Stimulated activated CD4-positive, alpha-beta T cell treated with anti-CD3 and anti-CD28 coated beads, Interleukin-1b, Interleukin-23, amount 100 ng/mL, for 1 hour (primary cell): ENCODE data around the gene MICOS13.
"Not testable (repeated sequence)": the region's sequence is repeated elsewhere in the genome, so short reads cannot be mapped to it uniquely, and the experiment has no call there.

Source experiments
- DNase-seq, 2 donors: peaks; one replicate each; pipeline ENCODE4 v3.0.0-alpha.2; 2020; ENCODE audit warnings: low read depth in 2 of 2

The MICOS13 gene, protein sequence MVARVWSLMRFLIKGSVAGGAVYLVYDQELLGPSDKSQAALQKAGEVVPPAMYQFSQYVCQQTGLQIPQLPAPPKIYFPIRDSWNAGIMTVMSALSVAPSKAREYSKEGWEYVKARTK

DNA sequence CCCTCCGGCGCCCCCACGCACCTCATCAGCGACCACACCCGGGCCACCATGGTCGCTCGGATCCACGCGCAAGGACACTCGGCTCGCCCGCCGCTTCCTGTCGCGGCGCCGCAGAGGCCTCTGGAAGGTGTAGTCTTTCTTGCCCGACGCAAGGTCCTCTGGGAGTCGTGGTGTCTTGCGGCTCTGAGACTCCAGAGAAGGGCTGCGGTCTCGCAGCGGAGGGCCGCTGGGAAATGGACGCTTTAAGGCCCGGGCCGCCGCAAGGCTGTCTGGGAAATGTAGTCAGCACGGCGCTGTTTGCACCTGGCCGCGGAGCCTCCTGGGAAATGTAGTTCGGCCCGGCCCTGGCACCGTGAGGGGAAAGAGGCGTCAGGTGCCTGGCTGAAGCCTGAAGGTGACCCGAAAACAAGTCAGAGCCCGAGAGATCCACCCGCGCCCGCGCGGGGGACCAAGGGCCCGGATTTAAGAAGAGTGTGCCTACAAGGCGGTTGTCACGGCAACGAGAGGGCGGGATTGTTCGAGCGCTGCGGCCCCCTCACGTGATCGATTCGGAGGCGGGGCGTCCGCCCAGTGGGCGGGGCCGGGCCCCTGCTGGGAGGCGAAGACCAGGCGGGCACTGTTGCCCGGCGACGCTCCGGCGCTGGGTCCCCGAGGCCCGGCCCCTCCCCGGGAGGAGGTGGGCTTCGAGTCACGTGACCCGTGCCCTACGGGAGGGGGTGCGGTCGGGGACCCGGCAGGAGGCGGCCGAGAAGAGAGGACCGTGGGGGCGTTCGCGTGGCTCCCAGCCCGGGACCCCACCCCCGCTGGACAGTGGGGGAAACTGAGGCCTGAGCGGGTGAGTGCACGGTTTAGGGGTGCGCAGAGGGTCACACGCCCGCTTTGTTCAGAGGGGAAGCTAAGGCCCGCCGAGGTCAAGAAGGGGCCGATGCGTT, at the start of gene MICOS13, which contains the start of gene HSD11B1L:
Gene MICOS13, minus strand, starts transcription at position 80 of the 932 bp plus-strand sequence. Its CDS starts 30 bp downstream, at position 50.
Gene HSD11B1L, plus strand, starts transcription at position 591 of the 932 bp plus-strand sequence. CDS start 3,806 bp downstream, outside the sequence.
- peak; percentile 95 to 98 for DNase-seq

DNA sequence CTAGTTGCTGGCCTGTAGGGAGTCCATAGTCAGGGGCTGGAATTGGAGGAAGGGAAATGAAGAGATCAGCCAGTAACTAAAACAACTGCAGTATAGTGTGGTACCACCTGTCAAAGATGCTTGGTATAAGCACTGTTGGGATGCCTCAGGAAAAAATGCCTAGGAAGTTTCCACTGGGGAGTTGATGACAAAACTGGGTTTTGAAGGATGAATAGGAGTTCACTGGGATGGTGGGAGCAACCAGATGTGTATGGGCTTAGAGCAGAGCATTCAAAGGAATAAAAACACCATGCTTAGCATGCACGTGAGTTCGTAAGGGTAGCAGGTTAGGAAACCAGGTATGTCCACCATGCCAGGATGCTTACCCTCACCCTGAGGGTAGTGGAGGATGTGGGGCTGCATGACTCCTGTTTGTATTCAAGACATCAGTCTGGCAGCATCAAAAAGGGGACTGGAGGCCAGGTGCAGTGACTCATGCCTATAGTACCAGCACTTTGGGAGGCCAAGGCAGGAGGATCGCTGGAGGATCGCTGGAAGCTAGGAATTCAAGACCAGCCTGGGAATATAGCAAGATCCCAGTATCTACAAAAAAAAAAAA, 47.2 kb upstream of the MICOS13 start:
- no peak for DNase-seq

DNA sequence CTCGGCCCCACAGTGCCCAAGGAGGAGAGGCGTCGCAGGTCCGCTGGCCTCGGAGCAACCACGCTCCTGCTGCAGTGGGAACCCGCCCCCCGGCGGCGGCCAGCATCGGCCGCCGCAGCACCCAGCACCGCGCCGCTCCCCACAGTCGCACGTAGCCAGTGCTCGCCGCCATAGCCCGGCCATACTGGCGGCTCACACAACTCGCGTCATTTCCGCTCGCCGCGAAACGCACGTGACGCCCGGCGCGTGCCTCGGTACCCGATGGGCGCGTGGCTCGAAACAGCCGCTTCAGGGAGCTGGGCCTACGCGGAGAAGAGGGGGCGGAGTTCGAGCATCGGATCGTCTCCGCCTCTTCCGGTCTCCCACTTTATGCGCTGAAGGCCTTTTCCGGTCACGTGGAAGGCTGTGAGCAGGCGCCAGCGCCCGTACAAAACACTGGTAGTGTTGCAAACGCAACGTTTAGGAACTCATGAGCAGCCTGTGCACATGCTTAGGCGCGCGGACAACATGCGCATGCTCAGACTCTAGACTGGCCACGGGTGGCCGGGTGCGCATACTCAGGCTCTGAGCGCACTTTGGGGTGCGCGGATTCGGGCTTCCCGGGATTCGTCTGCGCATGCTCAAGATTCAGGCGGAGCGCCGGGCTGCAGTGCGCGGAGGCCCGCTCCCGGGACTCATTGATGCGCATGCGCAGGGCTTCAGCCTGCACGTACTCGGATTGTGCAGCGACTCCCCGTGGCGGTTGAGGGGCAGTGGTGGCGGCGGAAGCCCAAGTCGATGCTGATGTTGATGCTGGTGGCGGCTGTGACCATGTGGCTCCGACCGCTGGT, 39.9 kb upstream of the MICOS13 start, which contains the start of the genes CATSPERD and LONP1:
Gene CATSPERD, plus strand, starts transcription at position 677 of the 830 bp plus-strand sequence. Its CDS starts 101 bp downstream, at position 778.
Gene LONP1, minus strand, starts transcription at position 186 of the 830 bp plus-strand sequence. Its CDS starts 14 bp downstream, at position 172.
- peak; percentile 96 to 98 for DNase-seq

GRCh38 chr19:5719274-5719960, 39.1 kb upstream of the MICOS13 start:
- DNase-seq = no peak

GRCh38 chr19:5718579-5719273, 38.4 kb upstream of the MICOS13 start:
- DNase-seq = no peak

- no peak for DNase-seq
These were observed 37.8 kb upstream of the MICOS13 start for GRCh38 chr19:5718037-5718578.

DNA sequence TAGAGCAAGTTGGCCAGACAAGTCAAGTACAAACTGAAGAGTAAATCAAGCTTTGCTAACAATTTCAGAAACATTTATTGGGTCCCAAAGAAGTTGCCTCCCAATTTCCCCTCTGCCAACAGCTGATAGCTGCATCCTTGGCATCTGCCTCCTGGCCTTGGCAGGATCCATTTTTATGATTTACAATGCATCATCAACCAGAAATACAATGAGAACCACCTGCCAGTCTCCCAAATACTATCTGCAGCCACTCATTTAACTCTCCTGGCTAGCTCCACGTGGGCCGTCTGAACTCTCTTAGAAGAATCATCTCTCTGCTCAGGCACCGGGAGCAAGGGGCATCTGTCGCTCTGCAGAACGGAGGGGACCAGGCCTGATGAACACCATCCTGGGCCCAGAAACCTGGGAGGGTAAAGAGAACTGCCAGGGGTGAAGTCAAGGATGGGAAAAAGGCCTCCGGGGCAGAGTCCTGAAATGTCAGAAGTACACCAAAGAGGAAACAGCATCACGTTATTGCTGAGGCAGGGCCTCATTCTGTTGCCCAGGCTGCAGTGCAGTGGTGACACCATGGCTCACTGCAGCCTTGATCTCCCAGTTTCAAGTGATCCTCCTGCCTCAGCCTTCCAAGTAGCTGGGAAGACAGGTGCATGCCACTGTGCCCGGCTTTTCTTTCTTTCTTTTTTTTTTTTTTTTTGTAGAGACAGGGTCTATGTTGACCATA, 37.1 kb upstream of the MICOS13 start:
- no peak for DNase-seq

GRCh38 chr19:5714816-5715215, 34.5 kb upstream of the MICOS13 start:
- DNase-seq = no peak

- no peak for DNase-seq
These were observed 32.9 kb upstream of the MICOS13 start for GRCh38 chr19:5713228-5713627.

GRCh38 chr19:5711713-5712161, 31.4 kb upstream of the MICOS13 start:
- no peak for DNase-seq

- no peak for DNase-seq
These were observed 30.7 kb upstream of the MICOS13 start for GRCh38 chr19:5711025-5711424.

GRCh38 chr19:5707576-5708575, 27.6 kb upstream of the MICOS13 start:
- DNase-seq = no peak

- DNase-seq = no peak
These were observed 26.7 kb upstream of the MICOS13 start for GRCh38 chr19:5706876-5707573.

GRCh38 chr19:5705552-5705951, 25.2 kb upstream of the MICOS13 start:
- no peak for DNase-seq

- no peak for DNase-seq
These were observed 23.8 kb upstream of the MICOS13 start for GRCh38 chr19:5703819-5704818.

GRCh38 chr19:5702053-5702410, 21.7 kb upstream of the MICOS13 start:
- not testable (repeated sequence) for DNase-seq
